ENCODE data around the gene PLCH2. TPM values are rescaled to one million over a fixed set of nuclear protein-coding genes. Genes with fewer than 3 reads are reported as not detected.

Gene PLCH2
- total RNA-seq, 2 experiments from 2014 or later, result 2.1 TPM

Other genes starting within 250 kb of the PLCH2 start
- gene SKI, start 248.0 kb upstream of the PLCH2 start, total RNA-seq, result 10 to 100 TPM; 25.5 to 26.3 TPM
- gene MORN1, start 84.7 kb upstream of the PLCH2 start, total RNA-seq, result 1 to 10 TPM; 3.2 to 4.9 TPM
- 100 to 1,000 TPM; 115 to 124 TPM for gene RER1, start 84.4 kb upstream of the PLCH2 start, total RNA-seq
- gene PEX10, start 63.7 kb upstream of the PLCH2 start, total RNA-seq, result 1 to 10 TPM; 8.6 to 9.1 TPM
- 10 to 100 TPM; 46.6 to 51.4 TPM for gene PANK4, start 50.3 kb downstream of the PLCH2 start, total RNA-seq
- not detected for gene HES5, start 54.0 kb downstream of the PLCH2 start, total RNA-seq
- gene TNFRSF14, start 80.1 kb downstream of the PLCH2 start, total RNA-seq, result 100 to 1,000 TPM; 120 to 123 TPM
- 10 to 100 TPM; 21.8 to 22.1 TPM for gene PRXL2B, start 110.5 kb downstream of the PLCH2 start, total RNA-seq
- 1 to 10 TPM; 1.2 to 1.5 TPM for gene MMEL1, start 156.7 kb downstream of the PLCH2 start, total RNA-seq

All from activated naive CD4-positive, alpha-beta T cell treated with anti-CD3 and anti-CD28 coated beads for 36 hours (primary cell).